Measurements from ENCODE around the gene ABLIM3.

DNA sequence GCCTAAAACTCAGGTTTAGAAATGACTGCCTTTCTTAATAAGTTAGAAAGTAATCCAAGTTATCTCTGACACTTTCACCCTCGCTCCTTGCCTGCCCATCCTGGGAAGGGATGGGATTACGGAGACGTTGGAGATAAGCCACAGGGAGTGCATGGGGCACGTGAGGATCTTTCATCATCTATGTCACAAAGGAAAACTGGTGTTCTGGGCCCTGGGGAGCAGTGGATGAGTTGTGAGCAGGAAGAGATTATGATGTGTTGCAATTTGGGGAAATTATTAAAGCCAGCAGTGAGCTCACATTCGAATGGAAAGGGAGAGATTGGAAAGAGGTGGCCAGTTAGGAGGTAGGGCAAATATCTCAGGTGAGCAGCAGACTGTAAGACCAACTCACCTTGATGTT is 143.2 kb downstream of the ABLIM3 start:
- TF ChIP-seq POLR2A (IDR thresholded peaks at IDR 0.05) (no peak), EP300 (IDR thresholded peaks at IDR 0.05) (no peak)
- TF ChIP-seq, protein P1, sequence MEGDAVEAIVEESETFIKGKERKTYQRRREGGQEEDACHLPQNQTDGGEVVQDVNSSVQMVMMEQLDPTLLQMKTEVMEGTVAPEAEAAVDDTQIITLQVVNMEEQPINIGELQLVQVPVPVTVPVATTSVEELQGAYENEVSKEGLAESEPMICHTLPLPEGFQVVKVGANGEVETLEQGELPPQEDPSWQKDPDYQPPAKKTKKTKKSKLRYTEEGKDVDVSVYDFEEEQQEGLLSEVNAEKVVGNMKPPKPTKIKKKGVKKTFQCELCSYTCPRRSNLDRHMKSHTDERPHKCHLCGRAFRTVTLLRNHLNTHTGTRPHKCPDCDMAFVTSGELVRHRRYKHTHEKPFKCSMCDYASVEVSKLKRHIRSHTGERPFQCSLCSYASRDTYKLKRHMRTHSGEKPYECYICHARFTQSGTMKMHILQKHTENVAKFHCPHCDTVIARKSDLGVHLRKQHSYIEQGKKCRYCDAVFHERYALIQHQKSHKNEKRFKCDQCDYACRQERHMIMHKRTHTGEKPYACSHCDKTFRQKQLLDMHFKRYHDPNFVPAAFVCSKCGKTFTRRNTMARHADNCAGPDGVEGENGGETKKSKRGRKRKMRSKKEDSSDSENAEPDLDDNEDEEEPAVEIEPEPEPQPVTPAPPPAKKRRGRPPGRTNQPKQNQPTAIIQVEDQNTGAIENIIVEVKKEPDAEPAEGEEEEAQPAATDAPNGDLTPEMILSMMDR (IDR thresholded peaks at IDR 0.05): no peak
